Sigmoid colon (tissue), 4 donors: ENCODE measurements around the gene HHAT.
A peak's percentile ranks its signal among the peaks of the same experiment; 100 is the strongest.

ENCODE experiments used
- POLR2AphosphoS5 ChIP-seq, 4 donors: sonication (generic); formaldehyde crosslinking; IDR thresholded peaks; one replicate each; pipeline ENCODE4 v1.6.1; 2017; ENCODE audit warnings: antibody characterized with exemption in 4 of 4
- TF ChIP-seq, protein P1 (sequence below), 4 experiments: fragments of 450-650 bp in 3 of 4; fragments of 200-600 bp in 1 of 4; IDR thresholded peaks; one replicate each; pipeline ENCODE4 v1.5.1; 2016 to 2019; ENCODE audit warnings: antibody characterized with exemption in 4 of 4, mild to moderate bottlenecking in 3 of 4, moderate library complexity in 2 of 4

DNA sequence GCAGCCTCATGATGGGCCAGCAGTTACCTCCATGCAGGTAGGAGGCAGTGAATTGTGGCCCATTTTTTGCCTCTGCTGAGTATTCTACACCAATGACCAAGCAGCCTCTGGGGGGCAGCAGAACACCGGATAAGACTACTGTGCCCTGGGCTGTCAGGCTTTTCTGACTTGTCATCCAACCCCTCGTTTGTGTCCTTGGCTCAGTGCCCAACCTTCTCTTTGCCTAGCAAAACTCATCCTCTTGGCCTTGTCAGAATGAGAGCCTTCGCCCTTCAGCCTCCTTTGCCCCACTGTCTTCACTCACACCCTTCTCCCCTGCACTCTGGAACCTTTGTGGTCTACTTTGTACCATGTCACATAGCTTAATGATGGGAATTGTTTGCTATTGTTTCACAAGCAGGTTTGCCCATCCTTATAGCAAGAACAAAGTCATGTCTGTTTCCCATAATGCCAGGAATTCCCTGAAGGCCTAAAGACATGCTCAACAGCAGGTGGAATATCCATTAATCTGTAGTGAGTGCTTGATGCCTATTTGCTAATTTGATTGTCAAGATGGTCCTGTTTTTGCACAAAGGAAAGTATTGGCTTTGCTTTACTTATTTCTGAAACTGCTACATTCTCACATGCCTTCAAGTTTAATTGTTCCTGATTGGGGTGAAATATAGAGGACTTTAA, 255.9 kb downstream of the HHAT start:
- TF ChIP-seq, protein P1, sequence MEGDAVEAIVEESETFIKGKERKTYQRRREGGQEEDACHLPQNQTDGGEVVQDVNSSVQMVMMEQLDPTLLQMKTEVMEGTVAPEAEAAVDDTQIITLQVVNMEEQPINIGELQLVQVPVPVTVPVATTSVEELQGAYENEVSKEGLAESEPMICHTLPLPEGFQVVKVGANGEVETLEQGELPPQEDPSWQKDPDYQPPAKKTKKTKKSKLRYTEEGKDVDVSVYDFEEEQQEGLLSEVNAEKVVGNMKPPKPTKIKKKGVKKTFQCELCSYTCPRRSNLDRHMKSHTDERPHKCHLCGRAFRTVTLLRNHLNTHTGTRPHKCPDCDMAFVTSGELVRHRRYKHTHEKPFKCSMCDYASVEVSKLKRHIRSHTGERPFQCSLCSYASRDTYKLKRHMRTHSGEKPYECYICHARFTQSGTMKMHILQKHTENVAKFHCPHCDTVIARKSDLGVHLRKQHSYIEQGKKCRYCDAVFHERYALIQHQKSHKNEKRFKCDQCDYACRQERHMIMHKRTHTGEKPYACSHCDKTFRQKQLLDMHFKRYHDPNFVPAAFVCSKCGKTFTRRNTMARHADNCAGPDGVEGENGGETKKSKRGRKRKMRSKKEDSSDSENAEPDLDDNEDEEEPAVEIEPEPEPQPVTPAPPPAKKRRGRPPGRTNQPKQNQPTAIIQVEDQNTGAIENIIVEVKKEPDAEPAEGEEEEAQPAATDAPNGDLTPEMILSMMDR (IDR thresholded peaks at IDR 0.05) = peak in 3 of 4 experiments; percentile 19 to 52 (median 41)
- no peak for TF ChIP-seq POLR2AphosphoS5 (IDR thresholded peaks at IDR 0.05)
